Thyroid gland (tissue), 4 donors: Measurements from ENCODE around the gene BMP8B.

Experiments used
- POLR2A ChIP-seq, 2 donors: fragments of 450-650 bp; IDR thresholded peaks; one replicate each; pipeline ENCODE4 v1.6.1; 2017; ENCODE audit warnings: antibody characterized with exemption in 2 of 2, mild to moderate bottlenecking in 2 of 2, moderate library complexity in 1 of 2
- TF ChIP-seq, protein P1 (sequence below), 6 experiments: fragments of 200-600 bp in 3 of 6; fragments of 450-650 bp in 3 of 6; sonication (generic) in 3 of 6; IDR thresholded peaks; one replicate each; pipeline ENCODE4 v1.5.1; 2016 to 2019; ENCODE audit warnings: antibody characterized with exemption in 6 of 6, mild to moderate bottlenecking in 2 of 6, inconsistent platforms in 1 of 6, moderate library complexity in 1 of 6

DNA sequence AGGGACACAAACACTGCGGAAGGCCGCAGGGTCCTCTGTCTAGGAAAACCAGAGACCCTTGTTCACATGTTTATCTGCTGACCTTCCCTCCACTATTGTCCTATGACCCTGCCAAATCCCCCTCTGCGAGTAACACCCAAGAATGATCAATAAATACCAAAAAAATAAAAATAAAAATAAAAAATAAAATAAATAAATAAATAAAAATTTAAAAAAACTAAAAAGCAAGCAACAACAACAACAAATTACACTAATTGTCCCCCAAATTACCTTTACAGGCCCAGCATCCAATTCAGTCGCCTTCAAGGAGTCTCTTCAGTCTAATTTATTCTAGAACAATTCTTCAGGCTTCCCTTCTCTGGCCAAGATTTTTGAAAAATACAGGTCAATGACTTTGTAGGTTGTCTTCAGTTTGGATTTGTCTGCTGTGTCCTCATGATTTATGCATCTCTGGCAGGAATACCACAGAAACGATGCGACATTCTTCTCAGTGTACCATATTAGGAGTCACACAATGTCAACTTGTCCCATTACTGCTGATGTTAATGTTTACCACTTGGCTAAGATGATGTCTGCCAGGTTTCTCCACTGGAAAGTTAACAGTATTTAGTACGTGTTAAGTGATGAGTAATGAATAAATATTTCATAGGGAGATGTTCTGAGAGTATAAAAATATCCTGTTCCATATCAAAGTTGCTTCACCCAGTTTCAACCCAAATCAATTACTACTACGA lies 20.3 kb upstream of the BMP8B start:
- TF ChIP-seq, protein P1, sequence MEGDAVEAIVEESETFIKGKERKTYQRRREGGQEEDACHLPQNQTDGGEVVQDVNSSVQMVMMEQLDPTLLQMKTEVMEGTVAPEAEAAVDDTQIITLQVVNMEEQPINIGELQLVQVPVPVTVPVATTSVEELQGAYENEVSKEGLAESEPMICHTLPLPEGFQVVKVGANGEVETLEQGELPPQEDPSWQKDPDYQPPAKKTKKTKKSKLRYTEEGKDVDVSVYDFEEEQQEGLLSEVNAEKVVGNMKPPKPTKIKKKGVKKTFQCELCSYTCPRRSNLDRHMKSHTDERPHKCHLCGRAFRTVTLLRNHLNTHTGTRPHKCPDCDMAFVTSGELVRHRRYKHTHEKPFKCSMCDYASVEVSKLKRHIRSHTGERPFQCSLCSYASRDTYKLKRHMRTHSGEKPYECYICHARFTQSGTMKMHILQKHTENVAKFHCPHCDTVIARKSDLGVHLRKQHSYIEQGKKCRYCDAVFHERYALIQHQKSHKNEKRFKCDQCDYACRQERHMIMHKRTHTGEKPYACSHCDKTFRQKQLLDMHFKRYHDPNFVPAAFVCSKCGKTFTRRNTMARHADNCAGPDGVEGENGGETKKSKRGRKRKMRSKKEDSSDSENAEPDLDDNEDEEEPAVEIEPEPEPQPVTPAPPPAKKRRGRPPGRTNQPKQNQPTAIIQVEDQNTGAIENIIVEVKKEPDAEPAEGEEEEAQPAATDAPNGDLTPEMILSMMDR (IDR thresholded peaks at IDR 0.05) = no peak
- TF ChIP-seq POLR2A (IDR thresholded peaks at IDR 0.05) = no peak
